Mesothelial cell of epicardium (in vitro differentiated cells): ENCODE results near the gene PCYOX1L. TPM values are rescaled to one million over a fixed set of nuclear protein-coding genes. Genes with fewer than 3 reads are reported as not detected.

ENCODE experiments used
- DNase-seq, 2 experiments: peaks; one replicate each; pipeline ENCODE4 v3.0.0; 2021; ENCODE audit warnings: low spot score in 2 of 2; ENCODE audit not compliant: unreplicated experiment in 2 of 2
- H3K27ac Mint-ChIP-seq: 2 replicates; pipeline ENCODE4 v1.8.0; 2021; ENCODE audit warnings: mixed read lengths
- H3K27me3 Mint-ChIP-seq: 2 replicates; pipeline ENCODE4 v1.8.0; 2021; ENCODE audit warnings: low read depth, mixed read lengths
- H3K36me3 Mint-ChIP-seq: 2 replicates; pipeline ENCODE4 v1.8.0; 2021; ENCODE audit warnings: mixed read lengths
- H3K4me1 Mint-ChIP-seq: 2 replicates; pipeline ENCODE4 v1.8.0; 2021; ENCODE audit warnings: mixed read lengths
- H3K4me3 Mint-ChIP-seq: 2 replicates; pipeline ENCODE4 v1.8.0; 2021; ENCODE audit warnings: mild to moderate bottlenecking, moderate library complexity, mixed read lengths
- H3K9me3 Mint-ChIP-seq: 2 replicates; pipeline ENCODE4 v1.8.0; 2021; ENCODE audit warnings: mixed read lengths
- CTCF ChIP-seq: fragments of 200-600 bp; sonication (generic); IDR thresholded peaks from one replicate; pipeline ENCODE4 v1.5.0; 2021; ENCODE audit warnings: antibody characterized with exemption; ENCODE audit not compliant: unreplicated experiment
- total RNA-seq: library from RNA; stranded (reverse); gene quantifications from 3 replicates; pipeline ENCODE4 v1.2.1, GENCODE V29; 2021

The PCYOX1L gene
- total RNA-seq, 1 donor from 2014 or later: 23.2 TPM

GRCh38 chr5:149348518-149348917 lies 9.3 kb upstream of the PCYOX1L start:
- no peak for TF ChIP-seq CTCF
- Mint-ChIP-seq H3K27ac (no peak overlapping the region), H3K4me1 (peaks cover 30% of the 10 kb centered on the region), H3K36me3 (peaks cover 33% of the 10 kb centered on the region), H3K9me3 (no peaks in the 10 kb centered on the region), H3K27me3 (no peaks in the 10 kb centered on the region), H3K4me3 (no peak overlapping the region)
- no peak for DNase-seq

GRCh38 chr5:149349382-149349781 lies 8.5 kb upstream of the PCYOX1L start:
- Mint-ChIP-seq H3K9me3 (no peaks in the 10 kb centered on the region), H3K36me3 (peaks cover 36% of the 10 kb centered on the region)

GRCh38 chr5:149352169-149352568 lies 5.7 kb upstream of the PCYOX1L start:
- no peaks in the 10 kb centered on the region for H3K27me3 Mint-ChIP-seq
- peaks cover 38% of the 10 kb centered on the region for H3K36me3 Mint-ChIP-seq
- no peak for DNase-seq
- no peak overlapping the region for H3K4me3 Mint-ChIP-seq
- no peaks in the 10 kb centered on the region for H3K9me3 Mint-ChIP-seq
- TF ChIP-seq CTCF: no peak
- no peak overlapping the region for H3K27ac Mint-ChIP-seq
- peaks cover 5% of the 10 kb centered on the region for H3K4me1 Mint-ChIP-seq

More at GRCh38 chr5:149349382-149349781, 8.5 kb upstream of the PCYOX1L start:
- H3K27me3 Mint-ChIP-seq: no peaks in the 10 kb centered on the region
- H3K4me3 Mint-ChIP-seq: no peak overlapping the region
- H3K4me1 Mint-ChIP-seq: peaks cover 23% of the 10 kb centered on the region
- TF ChIP-seq CTCF: no peak
- no peak for DNase-seq
- no peak overlapping the region for H3K27ac Mint-ChIP-seq

- H3K27me3 Mint-ChIP-seq: no peaks in the 10 kb centered on the region
- no peak overlapping the region for H3K4me3 Mint-ChIP-seq
- H3K9me3 Mint-ChIP-seq: no peaks in the 10 kb centered on the region
- TF ChIP-seq CTCF: no peak
- peaks cover 34% of the 10 kb centered on the region for H3K36me3 Mint-ChIP-seq
- no peak overlapping the region for H3K27ac Mint-ChIP-seq
- H3K4me1 Mint-ChIP-seq: peaks cover 10% of the 10 kb centered on the region
- DNase-seq: no peak
These were observed 3.9 kb upstream of the PCYOX1L start for GRCh38 chr5:149353911-149354310.

- Mint-ChIP-seq H3K4me3 (no peak overlapping the region), H3K27me3 (no peaks in the 10 kb centered on the region), H3K27ac (no peak overlapping the region), H3K36me3 (peaks cover 21% of the 10 kb centered on the region), H3K9me3 (no peaks in the 10 kb centered on the region), H3K4me1 (peaks cover 10% of the 10 kb centered on the region)
- no peak for DNase-seq
- no peak for TF ChIP-seq CTCF
These were observed 2.2 kb upstream of the PCYOX1L start for GRCh38 chr5:149355688-149356087.

- no peaks in the 10 kb centered on the region for H3K9me3 Mint-ChIP-seq
- peaks cover 16% of the 10 kb centered on the region for H3K36me3 Mint-ChIP-seq
- TF ChIP-seq CTCF: no peak
- DNase-seq: no peak
- no peaks in the 10 kb centered on the region for H3K27me3 Mint-ChIP-seq
- H3K4me1 Mint-ChIP-seq: peaks cover 10% of the 10 kb centered on the region
- no peak overlapping the region for H3K4me3 Mint-ChIP-seq
- no peak overlapping the region for H3K27ac Mint-ChIP-seq
These were observed 1.5 kb upstream of the PCYOX1L start for GRCh38 chr5:149356391-149356790.
